Activated CD4-positive, alpha-beta T cell treated with anti-CD3 and anti-CD28 coated beads, Interleukin-2, amount 50 U/mL, for 4 hours (primary cell): Measurements from ENCODE around the gene CTF1.
"Not testable (repeated sequence)": the region's sequence is repeated elsewhere in the genome, so short reads cannot be mapped to it uniquely, and the experiment has no call there.

Experiments used
- DNase-seq, 2 experiments: peaks; one replicate each; pipeline ENCODE4 v3.0.0-alpha.2; 2020

CTF1 gene

GRCh38 chr16:30888856-30889499 is 7.4 kb upstream of the CTF1 start:
- DNase-seq, result no peak

- no peak for DNase-seq
These were observed 6.7 kb upstream of the CTF1 start for GRCh38 chr16:30889721-30890120.

GRCh38 chr16:30891043-30891823 is 5.2 kb upstream of the CTF1 start:
- DNase-seq, result not testable (repeated sequence)

GRCh38 chr16:30892670-30893416 is 3.6 kb upstream of the CTF1 start:
- no peak for DNase-seq

- no peak for DNase-seq
These were observed 3.0 kb upstream of the CTF1 start for GRCh38 chr16:30893417-30893743.

- DNase-seq, result peak; percentile 68
These were observed 2.5 kb upstream of the CTF1 start, which contains the start of gene BCL7C for GRCh38 chr16:30893744-30894539. Gene BCL7C (minus strand): TSS chr16:30894077. CDS start chr16:30893944, 133 bp downstream.

- DNase-seq, result no peak
These were observed 1.7 kb upstream of the CTF1 start for GRCh38 chr16:30894540-30895368.

- no peak for DNase-seq
These were observed 670 bp upstream of the CTF1 start for GRCh38 chr16:30895627-30896260.

GRCh38 chr16:30896889-30897733 is 697 bp downstream of the CTF1 start:
- peak; percentile 72 to 77 for DNase-seq

GRCh38 chr16:30899794-30900193 is 3.4 kb downstream of the CTF1 start:
- DNase-seq, result no peak

- DNase-seq, result no peak
These were observed 4.2 kb downstream of the CTF1 start for GRCh38 chr16:30900588-30900987.

GRCh38 chr16:30901201-30902028 is 5.0 kb downstream of the CTF1 start:
- DNase-seq, result no peak

GRCh38 chr16:30902029-30902972 is 5.9 kb downstream of the CTF1 start:
- peak in 1 of 2 experiments; percentile 26 for DNase-seq

GRCh38 chr16:30903002-30903401 is 6.6 kb downstream of the CTF1 start:
- DNase-seq, result no peak

GRCh38 chr16:30903596-30903995 is 7.2 kb downstream of the CTF1 start:
- no peak for DNase-seq

- no peak for DNase-seq
These were observed 7.8 kb downstream of the CTF1 start for GRCh38 chr16:30904114-30904780.

GRCh38 chr16:30907064-30907463 is 10.7 kb downstream of the CTF1 start:
- no peak for DNase-seq
